Activated T-helper 17 cell treated with anti-CD3 and anti-CD28 coated beads, Interleukin-2, amount 50 U/mL, for 72 hours (primary cell): ENCODE data around the gene CORO1C. TPM values are rescaled to one million over a fixed set of nuclear protein-coding genes. Genes with fewer than 3 reads are reported as not detected.
A peak's percentile ranks its signal among the peaks of the same experiment; 100 is the strongest.
"Not testable (repeated sequence)": the region's sequence is repeated elsewhere in the genome, so short reads cannot be mapped to it uniquely, and the experiment has no call there.

ENCODE experiments used
- ATAC-seq: fragments of 150-1000 bp; cut with Tn5 transposase; replicated peaks from 2 replicates; pipeline ENCODE4 v1.10.0; 2021; ENCODE audit warnings: mild to moderate bottlenecking, moderate library complexity
- H3K27ac Mint-ChIP-seq: one replicate; pipeline ENCODE4 v1.8.0; 2022; ENCODE audit warnings: mixed read lengths
- H3K27me3 Mint-ChIP-seq: one replicate; pipeline ENCODE4 v1.8.0; 2022; ENCODE audit warnings: mixed read lengths
- H3K36me3 Mint-ChIP-seq: one replicate; pipeline ENCODE4 v1.8.0; 2022; ENCODE audit warnings: low read depth, mild to moderate bottlenecking, mixed read lengths
- H3K4me1 Mint-ChIP-seq: one replicate; pipeline ENCODE4 v1.8.0; 2022; ENCODE audit warnings: mixed read lengths
- H3K4me3 Mint-ChIP-seq: one replicate; pipeline ENCODE4 v1.8.0; 2022; ENCODE audit warnings: mild to moderate bottlenecking, mixed read lengths
- H3K9me3 Mint-ChIP-seq: one replicate; pipeline ENCODE4 v1.8.0; 2022; ENCODE audit warnings: mixed read lengths
- total RNA-seq, 2 donors: library from RNA; stranded (reverse); gene quantifications; one replicate each; pipeline ENCODE4 v1.2.3, GENCODE V29; 2022

The CORO1C gene
- 100 to 1,000 TPM in 1 of 2 donors, 10 to 100 TPM in 1; 81.9 to 101 TPM for total RNA-seq

DNA sequence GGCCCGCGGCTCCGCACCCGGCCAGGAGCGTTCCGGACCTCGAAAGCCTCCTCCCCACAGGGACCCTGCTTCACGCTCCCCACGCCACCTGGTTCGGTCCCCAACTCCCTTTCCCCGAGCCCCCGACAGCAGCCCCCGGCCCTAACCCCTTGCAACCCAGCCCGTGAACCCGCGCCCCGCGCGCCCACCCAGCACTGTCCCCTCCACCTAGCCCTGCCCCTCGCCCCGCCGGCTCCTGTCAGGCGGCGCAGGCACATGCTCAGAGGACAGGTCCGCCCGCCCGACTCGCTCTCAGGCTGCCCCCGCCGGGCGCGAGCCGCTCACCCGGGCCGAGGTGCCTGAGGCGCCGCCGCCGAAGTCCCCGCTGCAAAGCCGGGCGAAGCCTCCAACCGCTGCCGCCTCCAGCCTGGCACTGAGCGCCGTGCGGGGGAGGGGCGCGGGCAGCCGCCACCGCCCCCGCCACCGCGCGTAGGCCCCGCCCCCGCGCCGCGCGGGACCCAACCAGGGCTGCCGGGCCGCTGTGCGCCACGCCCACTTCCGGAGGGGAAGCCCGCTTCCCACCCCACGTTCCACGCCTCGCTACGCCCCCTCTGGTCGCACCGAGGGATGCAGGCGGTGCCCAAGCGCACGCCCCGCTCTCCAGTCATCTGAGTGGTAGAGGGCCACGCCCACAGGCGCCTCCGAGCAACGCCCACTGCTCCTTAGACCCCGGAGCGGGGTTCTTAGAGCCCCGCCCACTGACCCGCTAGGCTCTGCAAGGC, at the start of gene CORO1C:
Gene CORO1C (minus strand): TSS at position 414 of the 761 bp plus-strand sequence. CDS start 30,200 bp downstream, outside the sequence.
- H3K9me3 Mint-ChIP-seq, result no peaks in the 10 kb centered on the region
- H3K27ac Mint-ChIP-seq, result peak within 1 kb of the TSS; percentile 98
- H3K36me3 Mint-ChIP-seq, result peaks cover 19% of the 10 kb centered on the region
- peaks cover 25% of the 10 kb centered on the region for H3K4me1 Mint-ChIP-seq
- ATAC-seq, result peak; percentile 75
- H3K27me3 Mint-ChIP-seq, result no peaks in the 10 kb centered on the region
- peak within 1 kb of the TSS; percentile 94 for H3K4me3 Mint-ChIP-seq

DNA sequence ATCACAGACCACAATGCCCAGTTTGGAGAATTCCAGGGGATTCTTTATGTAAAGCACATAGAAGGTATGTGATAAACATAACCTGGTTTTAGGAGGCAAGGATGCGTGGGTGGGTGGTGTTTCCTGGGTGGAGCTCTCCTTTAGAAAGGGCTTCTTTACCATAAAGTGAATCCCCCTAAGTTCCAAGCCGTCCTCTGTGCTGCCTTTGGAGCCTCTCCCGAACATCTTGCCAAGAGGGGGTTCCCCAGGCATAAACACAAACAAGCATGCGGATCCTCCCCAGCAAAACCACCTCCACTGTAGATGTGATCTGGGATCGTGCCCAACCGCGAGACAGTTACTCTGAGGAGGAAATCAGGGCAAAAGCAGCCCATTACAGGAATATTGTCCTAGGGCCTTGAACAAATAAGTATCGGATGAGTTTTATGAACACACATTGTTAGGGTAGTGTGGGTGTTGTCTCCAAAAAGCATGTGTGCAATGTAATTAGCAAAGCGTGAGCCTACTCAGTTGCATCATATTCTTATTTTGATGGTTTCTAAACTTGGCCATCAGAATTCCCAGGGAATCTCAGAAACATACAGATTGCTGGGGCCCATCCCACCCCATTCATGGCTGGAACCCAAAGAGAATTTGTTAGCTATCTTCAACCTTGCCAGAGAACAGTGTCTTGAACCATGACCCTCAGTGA, 48.8 kb upstream of the CORO1C start:
- no peaks in the 10 kb centered on the region for H3K27me3 Mint-ChIP-seq

DNA sequence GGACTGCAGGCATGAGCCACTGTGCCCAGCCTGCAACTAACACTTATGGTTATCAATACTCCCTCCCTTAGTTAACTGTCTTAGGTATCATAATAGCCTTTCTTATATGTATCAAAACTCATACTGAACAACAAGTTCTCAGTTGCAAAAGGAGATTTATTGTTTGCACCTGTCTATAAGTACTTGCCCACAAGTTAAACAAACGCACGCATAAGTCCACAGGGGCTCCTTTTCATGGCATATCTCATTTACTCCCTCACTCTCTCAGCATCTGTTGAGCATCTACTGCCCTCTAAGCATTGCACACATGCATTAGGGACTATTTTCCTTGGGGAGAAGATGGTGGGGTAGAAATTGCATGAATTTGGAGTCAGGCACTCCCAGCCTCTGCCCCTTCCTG, 46.7 kb upstream of the CORO1C start:
- H3K36me3 Mint-ChIP-seq, result no peaks in the 10 kb centered on the region
- no peaks in the 10 kb centered on the region for H3K4me1 Mint-ChIP-seq
- H3K27me3 Mint-ChIP-seq, result no peaks in the 10 kb centered on the region
- no peak overlapping the region for H3K27ac Mint-ChIP-seq
- H3K4me3 Mint-ChIP-seq, result no peak overlapping the region
- H3K9me3 Mint-ChIP-seq, result no peaks in the 10 kb centered on the region
- ATAC-seq, result no peak

More for the DNA sequence above, 48.8 kb upstream of the CORO1C start:
- Mint-ChIP-seq H3K36me3 (peaks cover 13% of the 10 kb centered on the region), H3K4me3 (no peak overlapping the region), H3K27ac (no peak overlapping the region), H3K4me1 (no peaks in the 10 kb centered on the region), H3K9me3 (no peaks in the 10 kb centered on the region)
- ATAC-seq, result no peak

DNA sequence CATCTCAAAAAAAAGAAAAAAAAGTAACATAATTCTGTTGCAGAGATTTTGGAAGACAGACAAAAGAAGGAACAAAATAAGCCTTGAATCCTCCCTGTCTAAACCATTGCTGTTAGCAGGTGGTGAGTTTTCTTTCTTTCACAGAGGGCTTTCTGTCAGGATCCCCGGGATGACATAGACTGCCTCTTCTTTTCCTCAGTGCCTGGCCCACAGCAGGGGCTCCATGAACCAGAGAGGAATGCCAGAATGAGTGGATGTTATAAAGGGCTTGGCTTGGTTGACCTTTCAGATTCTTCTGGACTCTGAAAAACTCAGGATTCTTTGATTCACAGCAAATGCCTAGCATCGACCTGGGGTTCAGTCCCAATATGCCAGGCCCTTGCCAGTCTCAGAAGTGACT, 45.8 kb upstream of the CORO1C start:
- no peak for ATAC-seq
- no peaks in the 10 kb centered on the region for H3K36me3 Mint-ChIP-seq
- H3K27me3 Mint-ChIP-seq, result no peaks in the 10 kb centered on the region
- no peak overlapping the region for H3K4me3 Mint-ChIP-seq
- H3K9me3 Mint-ChIP-seq, result no peaks in the 10 kb centered on the region
- no peaks in the 10 kb centered on the region for H3K4me1 Mint-ChIP-seq
- H3K27ac Mint-ChIP-seq, result no peak overlapping the region

DNA sequence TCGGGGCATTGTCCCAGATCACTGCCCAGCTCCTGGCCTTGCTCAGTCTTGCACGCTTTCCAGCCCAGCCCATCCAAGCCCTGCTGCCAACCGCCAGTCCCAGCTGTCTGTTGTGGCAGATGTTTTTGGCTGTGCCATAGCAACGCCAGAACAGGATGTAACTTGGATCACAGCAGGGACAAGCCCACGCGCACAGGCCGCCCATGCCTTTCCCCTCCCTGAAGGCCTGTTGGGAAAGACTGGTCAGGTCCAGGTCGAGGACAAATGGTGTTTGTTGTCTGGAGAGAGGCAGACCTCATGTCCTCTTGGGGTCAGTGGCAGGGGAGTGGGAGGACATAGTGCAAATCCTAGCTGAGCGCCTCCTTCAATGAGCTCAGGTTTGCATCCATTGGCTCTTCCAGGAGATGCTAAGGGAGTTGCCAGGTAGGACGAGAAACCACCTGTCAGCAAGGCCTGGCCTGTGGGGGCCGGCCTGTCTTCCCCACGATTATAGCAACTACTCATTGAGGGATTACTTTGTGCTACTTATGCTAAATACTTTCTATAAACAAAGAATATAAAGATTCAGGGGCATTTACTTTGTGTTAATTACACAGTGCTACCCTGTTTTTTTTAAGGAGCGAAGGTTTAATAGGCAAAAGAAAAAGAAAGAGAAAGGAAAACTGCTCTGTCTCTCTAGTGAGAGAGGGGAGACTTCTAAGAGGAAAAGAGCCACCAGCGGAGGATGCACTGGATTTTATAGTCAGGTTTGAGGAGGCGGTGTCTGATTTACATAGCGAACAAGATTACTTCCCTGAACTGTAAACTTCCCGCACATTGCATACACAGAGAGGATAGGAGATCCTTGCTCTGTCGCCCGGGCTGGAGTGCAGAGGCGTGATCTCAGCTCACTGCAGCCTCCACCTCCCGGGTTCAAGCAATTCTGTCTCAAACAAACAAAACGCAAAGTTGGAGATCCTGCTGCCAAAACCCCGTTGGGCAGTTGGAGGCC, 42.8 kb upstream of the CORO1C start:
- Mint-ChIP-seq H3K4me3 (no peak overlapping the region), H3K27me3 (peaks cover 6% of the 10 kb centered on the region), H3K4me1 (no peaks in the 10 kb centered on the region), H3K27ac (no peak overlapping the region), H3K36me3 (no peaks in the 10 kb centered on the region), H3K9me3 (no peaks in the 10 kb centered on the region)
- no peak for ATAC-seq

DNA sequence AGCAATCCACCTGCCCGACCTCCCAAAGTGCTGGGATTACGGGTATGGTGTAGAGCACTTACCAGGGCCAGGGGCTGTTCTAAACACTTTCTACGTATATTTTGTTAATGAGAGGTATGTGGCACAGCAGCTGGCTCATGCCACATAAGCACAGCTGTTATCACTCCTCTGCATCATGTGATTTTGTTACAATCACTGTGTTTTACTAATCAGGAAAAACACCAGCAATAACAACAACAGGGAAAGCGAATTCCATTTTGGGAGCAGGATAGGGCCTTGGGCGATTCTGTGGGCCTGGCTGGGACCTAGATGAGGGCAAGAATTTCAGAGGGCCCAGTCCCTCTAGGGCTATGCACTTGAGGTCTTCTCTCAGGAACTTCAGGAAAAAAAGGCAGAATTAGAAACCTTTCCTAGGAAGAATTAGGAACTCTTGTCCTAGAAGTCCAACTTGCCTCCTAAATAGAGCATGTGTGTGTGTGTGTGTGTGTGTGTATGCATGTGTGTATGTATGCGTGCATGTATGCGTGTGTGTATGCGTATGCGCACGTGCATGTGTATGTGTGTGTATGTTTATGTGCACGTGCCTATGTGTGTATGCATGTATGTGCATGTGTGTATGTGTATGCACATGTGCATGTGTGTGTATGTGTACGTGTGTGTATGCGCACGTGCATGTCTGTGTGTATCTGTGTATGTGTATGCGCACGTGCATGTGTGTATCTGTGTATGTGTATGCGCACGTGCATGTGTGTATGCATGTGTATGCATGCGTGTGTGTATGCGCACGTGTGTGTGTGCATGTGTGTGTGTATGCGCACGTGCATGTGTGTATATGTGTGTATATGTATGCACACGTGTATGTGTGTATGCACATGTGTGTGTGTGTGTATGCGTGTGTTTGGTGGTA, 41.8 kb upstream of the CORO1C start:
- peaks cover 9% of the 10 kb centered on the region for H3K27me3 Mint-ChIP-seq
- H3K9me3 Mint-ChIP-seq, result no peaks in the 10 kb centered on the region
- H3K4me3 Mint-ChIP-seq, result no peak overlapping the region
- no peaks in the 10 kb centered on the region for H3K36me3 Mint-ChIP-seq
- ATAC-seq, result no peak
- no peak overlapping the region for H3K27ac Mint-ChIP-seq
- no peaks in the 10 kb centered on the region for H3K4me1 Mint-ChIP-seq

DNA sequence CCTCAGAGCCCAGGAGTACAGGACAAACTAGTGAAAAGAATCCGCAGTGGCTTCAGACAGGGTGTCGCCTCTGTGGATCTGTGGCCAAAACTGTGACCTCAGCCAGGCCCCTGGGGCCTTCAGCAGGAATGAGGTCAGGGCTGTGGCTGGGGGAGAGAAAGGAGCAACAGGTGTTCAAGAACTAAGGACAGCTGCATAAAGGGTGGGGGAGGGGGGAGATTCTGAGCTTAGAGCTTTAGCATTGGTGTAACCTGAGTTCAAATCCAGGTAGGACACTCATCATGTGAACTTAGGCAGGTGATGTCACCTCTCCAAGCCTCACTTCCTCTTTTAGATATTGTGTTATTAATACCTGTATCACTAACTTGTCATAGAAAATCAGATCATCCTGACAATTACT, 40.9 kb upstream of the CORO1C start:
- H3K27ac Mint-ChIP-seq, result no peak overlapping the region
- no peak for ATAC-seq
- no peak overlapping the region for H3K4me3 Mint-ChIP-seq
- H3K27me3 Mint-ChIP-seq, result peaks cover 9% of the 10 kb centered on the region
- no peaks in the 10 kb centered on the region for H3K4me1 Mint-ChIP-seq
- no peaks in the 10 kb centered on the region for H3K36me3 Mint-ChIP-seq
- H3K9me3 Mint-ChIP-seq, result no peaks in the 10 kb centered on the region

DNA sequence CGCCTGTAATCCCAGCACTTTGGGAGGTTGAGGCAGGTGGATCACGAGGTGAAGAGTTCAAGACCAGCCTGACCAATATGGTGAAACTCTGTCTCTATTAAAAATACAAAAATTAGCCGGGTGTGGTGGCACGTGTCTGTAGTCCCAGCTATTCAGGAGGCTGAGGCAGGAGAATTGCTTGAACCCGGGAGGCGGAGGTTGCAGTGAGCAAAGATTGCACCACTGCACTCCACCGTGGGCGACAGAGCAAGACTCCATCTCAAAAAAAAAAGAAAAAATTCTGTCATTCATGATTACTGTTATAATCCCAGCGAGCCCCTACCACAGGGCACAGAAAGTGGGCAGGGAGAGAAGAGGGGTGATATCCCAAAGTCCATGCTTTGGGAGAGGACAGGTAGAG, 40.5 kb upstream of the CORO1C start:
- not testable (repeated sequence) for H3K4me3 Mint-ChIP-seq, H3K27ac Mint-ChIP-seq, H3K36me3 Mint-ChIP-seq, H3K9me3 Mint-ChIP-seq, ATAC-seq, H3K27me3 Mint-ChIP-seq, H3K4me1 Mint-ChIP-seq

DNA sequence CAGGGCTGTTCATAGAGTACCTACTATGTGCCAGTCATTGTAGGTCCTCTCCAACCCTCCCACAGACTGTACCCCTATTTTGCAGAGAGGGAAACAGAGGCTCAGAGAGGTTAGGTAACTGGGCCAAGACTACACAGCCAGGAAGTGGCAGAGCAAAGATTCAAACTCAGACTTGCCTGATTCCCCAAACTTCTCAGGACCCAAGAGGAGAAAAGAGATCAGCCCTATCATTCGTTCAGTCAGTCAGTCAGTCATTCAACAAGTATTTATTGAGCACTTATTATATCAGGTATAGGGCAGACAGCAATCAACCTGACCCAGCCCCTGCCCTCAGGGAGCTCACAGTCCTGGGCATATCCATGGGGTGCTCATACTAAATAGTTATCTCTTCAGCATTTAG, 39.6 kb upstream of the CORO1C start:
- no peaks in the 10 kb centered on the region for H3K36me3 Mint-ChIP-seq
- peaks cover 9% of the 10 kb centered on the region for H3K27me3 Mint-ChIP-seq
- no peaks in the 10 kb centered on the region for H3K9me3 Mint-ChIP-seq
- no peak overlapping the region for H3K4me3 Mint-ChIP-seq
- no peak overlapping the region for H3K27ac Mint-ChIP-seq
- no peak for ATAC-seq
- H3K4me1 Mint-ChIP-seq, result no peaks in the 10 kb centered on the region

DNA sequence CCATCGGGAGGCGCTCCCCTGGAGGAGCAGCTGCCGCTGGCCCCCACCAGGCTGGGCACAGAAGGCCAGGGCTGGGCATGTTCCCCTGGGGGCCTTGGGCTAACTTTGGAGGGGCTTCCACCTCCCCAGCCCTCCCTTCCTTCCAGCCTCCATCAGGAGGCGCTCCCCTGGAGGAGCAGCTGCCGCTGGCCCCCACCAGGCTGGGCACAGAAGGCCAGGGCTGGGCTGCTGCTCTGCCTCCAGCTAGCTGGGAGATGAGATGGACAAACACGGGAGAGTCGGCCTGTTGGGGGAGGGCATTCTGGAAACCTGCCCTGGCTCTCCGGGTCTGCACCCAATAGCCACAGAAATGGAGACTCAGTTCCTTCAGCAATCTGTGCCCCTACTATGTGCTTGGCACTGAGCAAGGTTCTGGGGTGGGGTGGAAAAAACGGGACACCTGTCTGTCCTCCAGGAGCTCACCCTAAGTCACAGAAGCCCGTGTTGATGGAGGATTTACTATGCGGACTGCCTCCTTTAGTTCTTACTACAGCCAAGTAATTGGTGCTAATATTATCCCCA, 39.0 kb upstream of the CORO1C start:
- peaks cover 9% of the 10 kb centered on the region for H3K27me3 Mint-ChIP-seq
- ATAC-seq, result no peak
- H3K9me3 Mint-ChIP-seq, result no peaks in the 10 kb centered on the region
- H3K4me3 Mint-ChIP-seq, result no peak overlapping the region
- H3K36me3 Mint-ChIP-seq, result no peaks in the 10 kb centered on the region
- no peaks in the 10 kb centered on the region for H3K4me1 Mint-ChIP-seq
- no peak overlapping the region for H3K27ac Mint-ChIP-seq

DNA sequence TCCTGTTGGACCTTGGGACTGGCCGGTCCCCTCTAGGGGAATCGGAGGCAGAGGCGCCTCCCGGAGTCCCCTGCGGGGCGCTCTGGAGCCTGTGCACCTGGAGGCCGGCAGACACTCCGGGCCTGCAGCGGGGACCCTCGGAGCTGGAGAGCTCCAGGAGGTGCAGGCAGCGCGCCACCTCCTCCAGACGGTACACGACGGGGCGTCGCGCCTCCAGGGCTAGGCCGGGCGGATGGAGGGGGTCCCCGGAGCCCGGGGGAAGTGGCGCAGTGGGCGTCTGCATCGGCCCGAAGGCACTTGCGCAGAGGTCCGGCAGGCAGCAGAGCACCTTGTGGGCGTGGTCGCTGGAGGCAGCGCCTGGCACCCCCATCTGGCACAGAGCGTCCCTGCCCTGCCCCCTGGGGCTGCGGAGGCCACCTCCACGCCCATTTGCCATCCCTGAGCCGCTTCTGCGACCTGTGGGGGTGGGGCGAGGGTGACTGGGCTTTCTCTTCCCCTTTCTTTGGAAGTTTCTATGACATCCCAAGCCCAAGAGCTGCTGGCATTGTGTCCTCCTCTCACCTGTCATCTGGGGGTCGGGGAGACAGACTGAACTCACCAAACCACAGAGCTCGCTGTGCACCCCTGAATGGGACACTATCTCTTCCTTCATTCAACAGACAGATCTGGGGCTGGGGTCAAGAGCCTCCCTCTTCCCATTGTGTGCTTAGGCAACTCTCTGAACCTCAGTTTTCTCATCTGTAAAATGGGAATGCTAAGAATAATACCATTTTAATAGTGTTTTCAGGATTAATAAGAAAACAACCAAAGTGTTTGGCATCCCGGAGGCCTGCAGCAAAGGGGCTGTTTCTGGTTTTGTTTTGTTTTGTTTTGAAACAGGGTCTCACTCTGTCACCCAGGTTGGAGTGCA, 37.5 kb upstream of the CORO1C start:
- ATAC-seq, result peak; percentile 46
- no peaks in the 10 kb centered on the region for H3K9me3 Mint-ChIP-seq
- peaks cover 9% of the 10 kb centered on the region for H3K27me3 Mint-ChIP-seq
- no peak overlapping the region for H3K4me3 Mint-ChIP-seq
- H3K36me3 Mint-ChIP-seq, result no peaks in the 10 kb centered on the region
- no peak overlapping the region for H3K27ac Mint-ChIP-seq
- H3K4me1 Mint-ChIP-seq, result no peaks in the 10 kb centered on the region

DNA sequence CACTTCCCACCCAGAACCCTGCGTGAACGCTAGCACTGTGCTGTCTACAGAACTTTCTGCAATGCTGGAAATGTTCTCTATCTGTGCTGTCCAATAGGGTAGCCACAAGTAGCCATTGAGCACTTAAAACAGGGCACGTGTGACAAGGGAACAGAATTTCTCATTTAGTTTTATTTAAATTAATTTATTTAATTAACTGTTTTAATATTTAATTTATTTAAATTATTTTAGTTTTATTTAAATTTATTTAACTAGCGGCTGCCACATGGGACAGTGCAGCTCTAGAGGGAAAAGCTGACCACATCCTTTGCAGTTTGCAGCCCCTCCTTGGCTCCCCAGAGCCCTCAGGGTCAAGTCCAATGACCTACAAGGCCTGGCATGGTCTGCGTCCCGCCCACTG, 35.0 kb upstream of the CORO1C start:
- ATAC-seq, result no peak
- no peak overlapping the region for H3K27ac Mint-ChIP-seq
- H3K4me1 Mint-ChIP-seq, result no peaks in the 10 kb centered on the region
- no peaks in the 10 kb centered on the region for H3K36me3 Mint-ChIP-seq
- peaks cover 9% of the 10 kb centered on the region for H3K27me3 Mint-ChIP-seq
- no peaks in the 10 kb centered on the region for H3K9me3 Mint-ChIP-seq
- no peak overlapping the region for H3K4me3 Mint-ChIP-seq
